HG03095 (cell line): ENCODE data around the gene GSAP.

Experiments
- ATAC-seq: cut with Tn5 transposase; IDR thresholded peaks from one replicate; pipeline ENCODE4 v1.9.1; 2021; ENCODE audit warnings: moderate library complexity; ENCODE audit not compliant: unreplicated experiment

Gene GSAP

GRCh38 chr7:77441046-77441445 is 24.9 kb upstream of the GSAP start:
- no peak for ATAC-seq

DNA sequence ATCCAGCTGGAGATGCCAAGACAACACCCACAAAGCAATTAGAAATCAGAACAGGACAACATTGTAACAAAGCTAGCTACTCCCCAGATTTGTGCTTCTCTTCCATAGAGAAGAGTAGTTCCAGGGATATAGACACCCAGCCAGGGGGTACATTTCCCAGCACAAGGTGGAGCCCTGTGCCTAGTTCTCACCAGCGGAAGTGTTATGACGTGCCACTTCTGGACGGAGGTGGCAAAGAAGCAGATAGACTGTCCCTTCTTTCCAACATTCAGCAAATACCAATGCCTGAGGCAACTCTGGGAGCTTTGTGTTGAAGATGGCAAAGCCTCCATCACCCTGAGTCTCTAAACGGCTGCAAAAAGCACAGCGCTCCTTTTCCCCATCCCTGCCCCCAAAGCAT is 23.4 kb upstream of the GSAP start:
- ATAC-seq, result no peak

DNA sequence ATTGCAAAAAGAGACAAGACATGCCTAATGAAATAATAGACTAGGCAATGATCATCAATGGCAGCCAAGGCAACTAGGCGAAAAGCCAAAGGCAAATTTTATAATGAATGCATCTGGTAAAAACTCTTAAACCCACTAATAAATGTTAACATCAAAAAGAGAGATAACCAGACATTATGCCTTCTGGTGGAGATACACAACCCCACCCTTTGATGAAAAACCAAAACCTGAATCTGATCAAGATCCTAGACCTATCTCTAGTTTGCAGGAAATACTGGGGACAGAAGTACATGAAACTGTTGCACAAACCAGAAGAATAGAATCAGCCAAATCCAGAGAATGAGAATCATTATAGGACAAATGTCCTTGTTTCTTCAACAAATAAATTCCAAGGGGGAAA is 22.0 kb upstream of the GSAP start:
- ATAC-seq, result no peak

DNA sequence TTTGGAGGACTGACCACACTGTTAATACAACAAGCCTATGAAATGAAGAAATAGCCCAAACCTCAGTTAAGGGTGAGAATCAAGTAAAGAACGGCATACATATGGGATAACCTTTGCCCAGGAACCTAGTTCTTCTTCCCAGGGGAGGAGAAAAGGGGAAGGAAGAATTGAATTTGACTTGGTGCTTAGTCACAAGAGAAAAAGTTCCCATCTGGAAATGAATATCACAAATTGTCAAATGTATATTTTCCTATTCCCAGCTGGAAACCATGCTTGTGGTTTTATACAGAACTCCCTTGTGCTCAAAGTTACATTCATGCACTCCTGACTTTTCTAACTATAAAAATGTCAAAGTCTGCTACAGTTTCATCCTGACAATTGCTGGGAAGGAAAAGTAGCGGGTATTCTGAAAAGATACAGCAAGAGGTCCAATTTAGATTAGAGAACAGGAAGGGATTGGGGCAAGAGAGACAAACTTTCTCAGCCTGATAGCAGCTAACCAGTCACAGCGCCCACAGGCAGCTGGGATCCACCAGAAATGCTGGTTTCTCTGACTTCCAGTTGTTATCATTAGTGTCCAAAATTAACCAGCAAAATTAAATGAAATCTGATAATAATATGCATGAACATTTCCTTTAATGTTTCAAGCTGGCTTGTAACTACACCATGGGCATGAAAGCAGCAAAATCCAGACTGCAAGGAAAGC is 18.6 kb upstream of the GSAP start:
- no peak for ATAC-seq

GRCh38 chr7:77433901-77434300 is 17.8 kb upstream of the GSAP start:
- no peak for ATAC-seq

DNA sequence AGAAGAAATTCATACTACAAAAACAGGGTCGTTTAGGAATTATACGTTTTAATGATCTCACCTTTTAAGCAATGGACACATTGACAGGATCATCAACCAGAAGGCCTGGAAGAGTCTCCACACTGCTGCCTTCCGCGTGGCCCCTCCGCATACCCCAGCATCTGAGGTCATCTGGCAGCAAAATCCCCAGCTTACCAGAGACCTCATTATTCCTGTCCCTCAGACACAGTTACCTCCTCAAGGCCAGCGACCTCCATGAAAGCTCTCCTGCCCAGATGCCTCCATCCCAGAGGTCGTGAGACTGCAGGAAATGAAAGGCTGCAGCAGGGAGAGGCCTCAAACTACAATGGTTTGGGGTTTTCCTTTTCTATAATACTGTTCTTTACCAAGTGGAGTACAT is 14.8 kb upstream of the GSAP start:
- no peak for ATAC-seq

DNA sequence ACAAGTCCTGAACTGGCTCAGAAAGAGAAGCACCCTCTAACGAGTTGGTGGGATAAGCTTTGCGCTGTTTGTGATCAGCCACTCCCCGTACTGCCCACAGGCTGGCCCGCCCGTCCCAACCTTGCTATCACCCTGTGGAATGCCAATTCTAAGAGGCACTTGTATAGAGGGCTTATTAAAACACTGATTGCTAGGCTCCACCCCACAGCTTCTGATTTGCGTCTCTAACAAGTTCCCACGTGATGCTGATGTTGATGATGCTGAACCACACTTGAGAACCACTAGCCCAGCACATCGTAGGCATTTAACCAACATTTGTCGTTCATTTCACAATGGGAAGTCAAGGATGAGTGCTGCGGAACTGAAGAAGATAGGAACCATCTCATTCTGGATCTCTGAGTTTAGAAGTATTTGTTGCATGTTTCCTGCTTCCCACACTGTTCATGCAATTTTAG is 12.7 kb upstream of the GSAP start:
- ATAC-seq, result no peak

GRCh38 chr7:77427996-77428603 is 12.0 kb upstream of the GSAP start:
- no peak for ATAC-seq

DNA sequence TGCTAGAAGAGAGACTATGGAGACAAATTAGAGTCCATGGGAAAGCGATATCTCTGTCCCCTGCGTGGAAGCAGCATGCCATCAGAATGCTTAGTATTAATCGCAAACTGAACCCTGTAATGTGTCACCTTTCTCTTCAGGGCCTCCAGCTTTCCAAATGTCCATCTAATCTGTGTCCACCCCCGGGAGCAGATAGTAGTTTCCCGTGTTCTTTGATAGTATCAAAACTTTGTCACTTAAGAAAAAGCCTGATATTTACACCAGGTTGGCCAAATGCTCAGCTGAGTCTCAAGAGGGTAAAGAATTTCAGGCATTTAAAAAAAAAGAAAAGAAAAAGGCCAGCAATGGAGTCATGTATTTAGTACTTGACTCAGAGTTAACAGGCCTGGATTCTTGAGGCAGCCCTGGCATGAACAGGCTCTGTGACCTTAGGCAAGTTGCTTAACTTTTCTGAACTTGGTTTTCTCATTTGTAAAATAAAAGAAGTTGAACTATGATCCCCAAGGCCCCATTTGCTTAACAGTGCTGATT is 10.4 kb upstream of the GSAP start:
- no peak for ATAC-seq

DNA sequence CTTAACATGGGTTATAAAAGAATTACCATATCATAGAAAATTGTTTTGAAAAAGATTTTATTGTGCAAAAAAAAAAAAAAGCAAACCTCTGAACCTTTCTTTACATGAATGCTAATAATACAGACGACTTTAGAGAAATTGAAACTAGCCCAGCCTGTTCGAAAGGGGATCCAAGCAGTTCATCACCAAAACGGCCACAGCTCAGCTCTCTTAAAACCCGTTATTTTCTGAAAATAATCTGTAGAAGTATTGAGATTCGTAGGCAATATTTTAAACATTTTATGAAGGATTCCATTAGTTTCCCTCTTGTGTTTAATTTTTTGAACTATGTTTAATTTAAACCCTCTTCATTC is 9.9 kb upstream of the GSAP start:
- peak; percentile 68 for ATAC-seq

- ATAC-seq, result peak; percentile 30
Measured at GRCh38 chr7:77425101-77426051, 9.2 kb upstream of the GSAP start.

GRCh38 chr7:77422500-77422899 is 6.4 kb upstream of the GSAP start:
- no peak for ATAC-seq

- ATAC-seq, result no peak
Measured at GRCh38 chr7:77420986-77421672, 5.0 kb upstream of the GSAP start.

- ATAC-seq, result no peak
Measured at GRCh38 chr7:77420438-77420837, 4.3 kb upstream of the GSAP start.

DNA sequence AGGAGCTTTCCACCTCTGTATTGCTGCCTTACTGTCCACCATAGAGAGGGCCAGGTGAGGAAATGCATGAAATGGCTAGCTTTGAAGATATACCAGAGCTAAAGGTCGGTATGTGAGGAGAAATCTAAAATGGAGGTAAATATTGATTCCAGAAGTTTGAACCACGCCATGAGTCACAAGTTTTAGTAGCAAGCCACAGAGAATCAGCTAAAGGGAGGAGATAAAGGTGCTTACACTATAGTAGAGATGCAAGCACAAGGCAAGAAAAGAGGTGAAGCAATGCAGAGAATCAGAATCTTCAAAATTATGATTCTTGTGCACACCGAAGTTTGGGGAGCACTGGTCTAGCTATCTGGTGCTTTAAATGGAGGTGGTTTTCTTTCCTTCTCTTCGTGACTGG is 3.0 kb upstream of the GSAP start:
- ATAC-seq, result no peak

- ATAC-seq, result no peak
Measured at GRCh38 chr7:77417801-77418200, 1.7 kb upstream of the GSAP start.

GRCh38 chr7:77416621-77417371 is 647 bp upstream of the GSAP start:
- peak; percentile 29 for ATAC-seq

DNA sequence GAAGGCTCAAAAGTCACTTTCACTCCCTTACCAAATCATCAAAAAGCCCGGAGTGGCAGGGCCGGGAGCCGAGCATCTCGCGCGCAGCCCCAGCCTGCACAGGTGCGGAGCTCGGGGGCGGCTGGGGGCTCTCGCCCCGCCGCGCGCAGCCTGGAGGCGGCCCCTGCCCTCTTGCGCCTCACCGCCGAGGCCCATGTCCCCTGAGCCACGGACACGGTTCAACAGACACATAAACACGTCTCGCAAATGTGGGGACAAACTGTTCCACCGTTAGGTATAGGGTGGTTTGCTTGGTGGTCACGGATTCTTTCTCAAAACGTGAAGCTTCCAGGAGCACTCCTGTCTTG is 700 bp downstream of the GSAP start:
- ATAC-seq, result peak; percentile 28

- ATAC-seq, result no peak
Measured at GRCh38 chr7:77413861-77414424, 2.2 kb downstream of the GSAP start.

DNA sequence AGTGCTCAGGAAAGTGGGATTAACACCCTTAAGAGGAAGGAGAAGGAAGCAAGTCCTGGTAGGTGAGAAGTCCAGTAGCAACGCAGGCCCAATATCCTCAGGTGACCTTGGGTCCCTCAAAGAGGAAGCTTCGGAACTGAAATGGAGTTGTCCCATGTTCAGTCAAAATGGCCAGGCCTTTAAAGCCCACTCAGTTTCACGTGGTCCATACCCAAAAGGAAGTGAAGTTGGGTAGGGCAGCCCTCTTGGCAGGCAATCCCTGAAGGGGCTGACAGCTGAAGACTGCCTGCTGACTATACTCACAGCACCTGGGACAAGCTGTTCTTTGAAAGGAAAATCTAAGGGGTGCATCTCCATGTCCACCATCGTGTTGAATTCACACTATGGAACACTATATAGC is 3.0 kb downstream of the GSAP start:
- ATAC-seq, result no peak
